Measurements from ENCODE around the gene FAM111A.

Gene FAM111A

DNA sequence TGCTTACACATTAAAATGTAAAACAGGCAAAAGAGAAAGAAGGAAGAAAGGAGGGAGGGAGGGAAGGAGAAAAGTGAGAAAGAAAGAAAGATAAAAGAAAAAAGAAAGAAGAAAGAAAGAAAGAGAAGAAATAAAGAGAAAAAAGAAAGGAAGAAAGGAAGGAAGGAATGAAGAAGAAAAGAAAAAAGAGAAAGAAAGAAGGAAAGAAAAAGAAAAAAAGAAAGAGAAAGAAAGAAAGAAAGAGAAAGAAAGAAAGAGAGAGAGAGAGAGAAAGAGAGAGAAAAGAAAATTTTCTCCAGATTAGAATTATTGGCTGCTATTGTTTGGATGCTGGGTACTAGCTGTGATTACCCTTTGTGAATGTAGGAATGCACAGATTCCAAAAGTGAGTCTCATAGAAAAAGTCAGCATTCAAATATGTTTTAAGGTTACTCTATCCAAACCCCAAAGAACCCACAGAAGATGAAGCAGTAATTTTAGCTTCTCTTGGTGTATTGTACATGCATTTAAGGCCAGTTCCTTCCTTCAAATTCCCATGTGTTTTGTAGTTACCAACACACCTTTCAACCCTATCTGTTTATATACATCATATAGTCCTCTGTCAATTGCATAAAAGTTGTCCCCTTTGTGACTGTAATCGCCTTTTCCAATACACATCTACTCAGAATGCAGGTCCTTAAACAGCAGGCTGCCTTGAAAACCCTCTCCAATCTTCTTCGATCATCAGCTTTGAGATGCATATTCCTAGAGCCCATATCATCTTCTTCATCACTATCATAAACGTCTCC is 789 bp upstream of the FAM111A start:
- H3K36me3 ChIP-seq (ENCODE audit: control insufficient read depth in 5 of 5, insufficient read depth in 5 of 5, low read length in 5 of 5) = peaks cover 0 to 4% (median 0%) of the 10 kb centered on the region in 5 donors
- peak overlapping the region; percentile 92 for H3K27ac ChIP-seq (ENCODE audit: low read depth, low read length)
- H3K9ac ChIP-seq (ENCODE audit: low read length in 5 of 5) = peak overlapping the region; percentile 32 to 97 (median 75)
- H3K4me3 ChIP-seq (ENCODE audit: low read depth in 1 of 5, low read length in 5 of 5) = peak overlapping the region; percentile 77 to 94 (median 91)
- H3K4me1 ChIP-seq (ENCODE audit: control insufficient read depth in 5 of 5, insufficient read depth in 5 of 5, low read length in 5 of 5) = peaks cover 0 to 43% (median 40%) of the 10 kb centered on the region in 5 donors
- H3K27me3 ChIP-seq (ENCODE audit: control insufficient read depth in 5 of 5, insufficient read depth in 4 of 5, low read length in 5 of 5) = no peaks in the 10 kb centered on the region
- H3K9me3 ChIP-seq (ENCODE audit: control insufficient read depth in 5 of 5, low read length in 5 of 5) = no peaks in the 10 kb centered on the region

DNA sequence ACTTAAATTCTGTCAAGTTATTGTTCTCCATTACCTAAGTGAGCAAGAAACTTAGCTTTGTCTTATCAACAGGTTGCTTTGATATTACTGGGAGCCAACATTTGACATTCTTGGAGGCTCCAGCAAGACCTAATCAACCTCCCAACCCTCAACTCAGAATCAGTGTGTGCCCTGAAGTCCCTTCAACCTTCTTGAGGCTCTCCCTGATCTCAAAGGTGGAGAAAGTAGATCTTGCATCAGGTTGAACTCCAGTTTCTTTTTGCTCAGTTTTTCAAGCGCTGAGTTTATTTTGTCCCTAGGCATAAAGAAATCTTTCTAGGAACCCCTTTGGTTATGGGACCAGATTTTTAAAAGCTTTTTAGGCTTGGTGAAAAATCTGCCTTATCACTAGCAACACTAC is 1.4 kb downstream of the FAM111A start:
- H3K4me3 ChIP-seq (ENCODE audit: low read depth in 1 of 5, low read length in 5 of 5) = peak overlapping the region; percentile 48 to 86 (median 70)

DNA sequence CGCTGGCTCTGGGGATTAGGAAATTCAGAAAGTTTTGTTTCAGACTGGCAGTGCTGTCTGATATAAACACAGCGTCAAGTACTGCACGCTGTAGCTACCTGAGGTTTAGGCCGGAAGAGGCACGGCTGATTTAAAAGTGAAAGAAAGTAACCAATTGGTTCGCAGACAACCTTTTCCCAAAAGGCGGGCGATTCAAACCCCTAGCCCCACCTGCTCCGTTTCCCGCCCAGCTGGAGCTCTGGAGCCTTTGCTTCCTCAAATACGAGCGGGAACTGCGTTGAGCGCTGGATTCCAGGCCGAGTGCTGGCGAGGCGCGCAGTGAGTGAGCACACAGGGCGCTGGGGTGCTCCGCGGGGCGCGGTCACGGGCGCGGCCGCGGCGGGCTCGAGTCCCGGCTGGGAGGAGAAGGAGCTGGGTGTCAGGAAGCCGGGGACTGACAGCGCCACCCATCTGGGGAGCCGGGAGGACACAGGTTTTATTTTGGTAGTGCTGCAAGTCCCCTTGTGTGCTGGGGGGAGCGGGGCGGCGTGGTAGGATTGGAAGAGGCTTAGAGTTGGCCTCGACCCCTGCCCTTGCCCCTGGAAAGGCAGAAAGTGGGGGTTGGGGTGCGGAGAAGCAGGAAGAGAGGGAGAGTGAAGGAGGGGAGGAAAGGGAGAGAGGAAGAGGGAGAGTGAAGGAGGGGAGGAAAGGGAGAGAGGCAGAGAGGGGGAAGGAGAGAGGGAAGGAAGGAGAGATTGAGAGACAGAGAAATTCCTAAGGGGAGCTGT is 2.1 kb downstream of the FAM111A start:
- no peaks in the 10 kb centered on the region for H3K9me3 ChIP-seq (ENCODE audit: control insufficient read depth in 5 of 5, low read length in 5 of 5)
- peaks cover 0 to 6% (median 0%) of the 10 kb centered on the region in 5 donors for H3K36me3 ChIP-seq (ENCODE audit: control insufficient read depth in 5 of 5, insufficient read depth in 5 of 5, low read length in 5 of 5)
- H3K27ac ChIP-seq (ENCODE audit: low read depth, low read length) = peak overlapping the region; percentile 92
- no peaks in the 10 kb centered on the region for H3K27me3 ChIP-seq (ENCODE audit: control insufficient read depth in 5 of 5, insufficient read depth in 4 of 5, low read length in 5 of 5)
- H3K9ac ChIP-seq (ENCODE audit: low read length in 5 of 5) = peak overlapping the region; percentile 42 to 61 (median 51)
- peaks cover 0 to 43% (median 40%) of the 10 kb centered on the region in 5 donors for H3K4me1 ChIP-seq (ENCODE audit: control insufficient read depth in 5 of 5, insufficient read depth in 5 of 5, low read length in 5 of 5)
- peak overlapping the region; percentile 48 to 86 (median 70) for H3K4me3 ChIP-seq (ENCODE audit: low read depth in 1 of 5, low read length in 5 of 5)

More for the DNA sequence above, 1.4 kb downstream of the FAM111A start:
- Histone ChIP-seq H3K9ac (ENCODE audit: low read length in 5 of 5) (peak overlapping the region in 4 of 5 donors; percentile 42 to 61 (median 54)), H3K9me3 (ENCODE audit: control insufficient read depth in 5 of 5, low read length in 5 of 5) (no peaks in the 10 kb centered on the region), H3K4me1 (ENCODE audit: control insufficient read depth in 5 of 5, insufficient read depth in 5 of 5, low read length in 5 of 5) (peaks cover 0 to 43% (median 40%) of the 10 kb centered on the region in 5 donors), H3K36me3 (ENCODE audit: control insufficient read depth in 5 of 5, insufficient read depth in 5 of 5, low read length in 5 of 5) (peaks cover 0 to 4% (median 0%) of the 10 kb centered on the region in 5 donors), H3K27ac (ENCODE audit: low read depth, low read length) (peak overlapping the region; percentile 92), H3K27me3 (ENCODE audit: control insufficient read depth in 5 of 5, insufficient read depth in 4 of 5, low read length in 5 of 5) (no peaks in the 10 kb centered on the region)

DNA sequence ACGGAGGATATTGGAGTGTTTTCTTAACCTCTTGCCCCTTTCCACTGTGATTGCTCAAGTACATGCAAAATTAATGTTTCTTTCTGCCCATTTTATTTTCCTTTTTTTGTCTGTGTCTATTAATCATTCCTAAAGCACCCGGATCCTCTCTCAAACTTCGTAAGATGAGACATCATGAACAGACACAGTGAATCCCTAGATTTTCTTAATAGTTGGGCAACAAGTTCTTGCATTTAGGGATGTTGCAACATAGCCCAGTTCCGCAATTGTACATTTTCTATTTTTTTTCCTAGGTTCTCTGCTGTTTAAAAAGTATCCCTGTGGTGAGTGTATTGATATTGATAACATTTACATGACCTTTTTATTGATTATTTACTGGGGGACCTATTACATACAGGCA is 2.9 kb downstream of the FAM111A start:
- Histone ChIP-seq H3K4me1 (ENCODE audit: control insufficient read depth in 5 of 5, insufficient read depth in 5 of 5, low read length in 5 of 5) (peaks cover 0 to 43% (median 40%) of the 10 kb centered on the region in 5 donors), H3K9me3 (ENCODE audit: control insufficient read depth in 5 of 5, low read length in 5 of 5) (no peaks in the 10 kb centered on the region), H3K36me3 (ENCODE audit: control insufficient read depth in 5 of 5, insufficient read depth in 5 of 5, low read length in 5 of 5) (peaks cover 0 to 6% (median 5%) of the 10 kb centered on the region in 5 donors), H3K9ac (ENCODE audit: low read length in 5 of 5) (peak overlapping the region in 4 of 5 donors; percentile 8 to 61 (median 51)), H3K27me3 (ENCODE audit: control insufficient read depth in 5 of 5, insufficient read depth in 4 of 5, low read length in 5 of 5) (no peaks in the 10 kb centered on the region), H3K27ac (ENCODE audit: low read depth, low read length) (peak overlapping the region; percentile 92), H3K4me3 (ENCODE audit: low read depth in 1 of 5, low read length in 5 of 5) (peak overlapping the region in 4 of 5 donors; percentile 48 to 75 (median 66))

DNA sequence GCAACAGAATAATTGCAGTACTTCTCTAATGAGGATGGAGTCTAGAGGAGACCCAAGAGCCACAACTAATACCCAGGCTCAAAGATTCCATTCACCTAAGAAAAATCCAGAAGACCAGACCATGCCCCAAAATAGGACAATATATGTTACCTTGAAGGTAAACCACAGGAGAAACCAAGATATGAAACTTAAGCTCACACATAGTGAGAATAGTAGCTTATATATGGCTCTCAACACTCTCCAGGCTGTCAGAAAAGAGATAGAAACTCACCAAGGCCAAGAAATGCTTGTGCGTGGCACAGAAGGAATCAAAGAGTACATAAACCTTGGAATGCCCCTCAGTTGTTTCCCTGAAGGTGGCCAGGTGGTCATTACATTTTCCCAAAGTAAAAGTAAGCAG is 9.1 kb downstream of the FAM111A start:
- Histone ChIP-seq H3K36me3 (ENCODE audit: control insufficient read depth in 5 of 5, insufficient read depth in 5 of 5, low read length in 5 of 5) (peaks cover 4 to 13% (median 6%) of the 10 kb centered on the region in 5 donors), H3K27me3 (ENCODE audit: control insufficient read depth in 5 of 5, insufficient read depth in 4 of 5, low read length in 5 of 5) (no peaks in the 10 kb centered on the region), H3K27ac (ENCODE audit: low read depth, low read length) (no peak overlapping the region), H3K9ac (ENCODE audit: low read length in 5 of 5) (no peak overlapping the region), H3K9me3 (ENCODE audit: control insufficient read depth in 5 of 5, low read length in 5 of 5) (no peaks in the 10 kb centered on the region), H3K4me1 (ENCODE audit: control insufficient read depth in 5 of 5, insufficient read depth in 5 of 5, low read length in 5 of 5) (no peaks in the 10 kb centered on the region), H3K4me3 (ENCODE audit: low read depth in 1 of 5, low read length in 5 of 5) (no peak overlapping the region)

DNA sequence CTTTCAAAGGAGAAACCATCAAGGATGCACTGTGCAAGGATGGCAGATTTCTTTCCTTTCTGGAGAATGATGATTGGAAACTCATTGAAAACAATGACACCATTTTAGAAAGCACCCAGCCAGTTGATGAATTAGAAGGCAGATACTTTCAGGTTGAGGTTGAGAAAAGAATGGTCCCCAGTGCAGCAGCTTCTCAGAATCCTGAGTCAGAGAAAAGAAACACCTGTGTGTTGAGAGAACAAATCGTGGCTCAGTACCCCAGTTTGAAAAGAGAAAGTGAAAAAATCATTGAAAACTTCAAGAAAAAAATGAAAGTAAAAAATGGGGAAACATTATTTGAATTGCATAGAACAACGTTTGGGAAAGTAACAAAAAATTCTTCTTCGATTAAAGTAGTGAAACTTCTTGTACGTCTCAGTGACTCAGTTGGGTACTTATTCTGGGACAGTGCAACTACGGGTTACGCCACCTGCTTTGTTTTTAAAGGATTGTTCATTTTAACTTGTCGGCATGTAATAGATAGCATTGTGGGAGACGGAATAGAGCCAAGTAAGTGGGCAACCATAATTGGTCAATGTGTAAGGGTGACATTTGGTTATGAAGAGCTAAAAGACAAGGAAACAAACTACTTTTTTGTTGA is 9.8 kb downstream of the FAM111A start:
- Histone ChIP-seq H3K36me3 (ENCODE audit: control insufficient read depth in 5 of 5, insufficient read depth in 5 of 5, low read length in 5 of 5) (peaks cover 4 to 13% (median 6%) of the 10 kb centered on the region in 5 donors), H3K9me3 (ENCODE audit: control insufficient read depth in 5 of 5, low read length in 5 of 5) (no peaks in the 10 kb centered on the region), H3K27me3 (ENCODE audit: control insufficient read depth in 5 of 5, insufficient read depth in 4 of 5, low read length in 5 of 5) (no peaks in the 10 kb centered on the region), H3K4me1 (ENCODE audit: control insufficient read depth in 5 of 5, insufficient read depth in 5 of 5, low read length in 5 of 5) (no peaks in the 10 kb centered on the region), H3K4me3 (ENCODE audit: low read depth in 1 of 5, low read length in 5 of 5) (no peak overlapping the region), H3K9ac (ENCODE audit: low read length in 5 of 5) (no peak overlapping the region), H3K27ac (ENCODE audit: low read depth, low read length) (no peak overlapping the region)

DNA sequence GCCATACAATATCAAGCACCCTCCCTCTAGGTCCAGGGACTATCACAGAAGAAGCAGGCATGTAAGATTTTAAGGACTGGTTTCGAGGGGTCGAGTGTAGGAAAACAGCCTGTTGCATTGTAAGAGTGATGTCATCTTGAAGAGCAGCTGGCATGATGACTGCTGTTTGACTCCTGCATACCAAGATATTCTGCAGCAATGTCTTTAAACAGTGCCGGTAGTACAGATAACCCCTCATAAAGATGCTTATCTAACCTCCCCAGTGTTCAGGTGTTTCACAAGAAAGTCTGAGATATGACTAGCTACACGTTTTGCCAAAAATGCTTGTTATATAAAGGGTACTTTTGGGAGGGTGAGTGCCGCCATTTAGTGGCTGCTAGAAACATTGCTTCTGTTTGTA is 12.0 kb downstream of the FAM111A start:
- Histone ChIP-seq H3K9ac (ENCODE audit: low read length in 5 of 5) (no peak overlapping the region), H3K4me3 (ENCODE audit: low read depth in 1 of 5, low read length in 5 of 5) (no peak overlapping the region), H3K36me3 (ENCODE audit: control insufficient read depth in 5 of 5, insufficient read depth in 5 of 5, low read length in 5 of 5) (peaks cover 0 to 13% (median 4%) of the 10 kb centered on the region in 5 donors)

DNA sequence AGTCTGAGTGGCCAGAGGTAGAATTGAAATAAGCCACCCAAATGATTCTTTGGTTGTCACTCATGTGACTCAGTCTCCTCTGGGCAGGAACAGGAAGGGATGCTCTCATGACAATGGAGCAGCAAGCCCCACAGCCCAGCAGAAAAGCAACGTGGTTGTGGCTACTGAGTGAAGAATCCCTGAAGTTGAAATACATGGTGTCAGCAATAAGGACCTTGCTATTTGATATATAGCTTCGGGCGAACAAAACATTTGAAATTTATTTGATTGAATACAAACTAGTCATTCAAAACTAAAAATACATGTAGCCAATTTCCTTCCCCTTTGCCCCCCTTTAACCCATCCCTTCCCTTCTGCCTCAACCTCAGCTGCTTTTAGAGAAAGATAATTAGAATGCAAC is 14.8 kb downstream of the FAM111A start:
- Histone ChIP-seq H3K9ac (ENCODE audit: low read length in 5 of 5) (no peak overlapping the region), H3K9me3 (ENCODE audit: control insufficient read depth in 5 of 5, low read length in 5 of 5) (no peaks in the 10 kb centered on the region), H3K36me3 (ENCODE audit: control insufficient read depth in 5 of 5, insufficient read depth in 5 of 5, low read length in 5 of 5) (peaks cover 0 to 4% (median 0%) of the 10 kb centered on the region in 5 donors), H3K27ac (ENCODE audit: low read depth, low read length) (no peak overlapping the region), H3K4me3 (ENCODE audit: low read depth in 1 of 5, low read length in 5 of 5) (no peak overlapping the region), H3K4me1 (ENCODE audit: control insufficient read depth in 5 of 5, insufficient read depth in 5 of 5, low read length in 5 of 5) (peaks cover 0 to 5% (median 3%) of the 10 kb centered on the region in 5 donors), H3K27me3 (ENCODE audit: control insufficient read depth in 5 of 5, insufficient read depth in 4 of 5, low read length in 5 of 5) (no peaks in the 10 kb centered on the region)

More for the DNA sequence above, 12.0 kb downstream of the FAM111A start:
- peaks cover 0 to 5% (median 3%) of the 10 kb centered on the region in 5 donors for H3K4me1 ChIP-seq (ENCODE audit: control insufficient read depth in 5 of 5, insufficient read depth in 5 of 5, low read length in 5 of 5)
- H3K27ac ChIP-seq (ENCODE audit: low read depth, low read length) = no peak overlapping the region
- H3K27me3 ChIP-seq (ENCODE audit: control insufficient read depth in 5 of 5, insufficient read depth in 4 of 5, low read length in 5 of 5) = no peaks in the 10 kb centered on the region
- no peaks in the 10 kb centered on the region for H3K9me3 ChIP-seq (ENCODE audit: control insufficient read depth in 5 of 5, low read length in 5 of 5)

DNA sequence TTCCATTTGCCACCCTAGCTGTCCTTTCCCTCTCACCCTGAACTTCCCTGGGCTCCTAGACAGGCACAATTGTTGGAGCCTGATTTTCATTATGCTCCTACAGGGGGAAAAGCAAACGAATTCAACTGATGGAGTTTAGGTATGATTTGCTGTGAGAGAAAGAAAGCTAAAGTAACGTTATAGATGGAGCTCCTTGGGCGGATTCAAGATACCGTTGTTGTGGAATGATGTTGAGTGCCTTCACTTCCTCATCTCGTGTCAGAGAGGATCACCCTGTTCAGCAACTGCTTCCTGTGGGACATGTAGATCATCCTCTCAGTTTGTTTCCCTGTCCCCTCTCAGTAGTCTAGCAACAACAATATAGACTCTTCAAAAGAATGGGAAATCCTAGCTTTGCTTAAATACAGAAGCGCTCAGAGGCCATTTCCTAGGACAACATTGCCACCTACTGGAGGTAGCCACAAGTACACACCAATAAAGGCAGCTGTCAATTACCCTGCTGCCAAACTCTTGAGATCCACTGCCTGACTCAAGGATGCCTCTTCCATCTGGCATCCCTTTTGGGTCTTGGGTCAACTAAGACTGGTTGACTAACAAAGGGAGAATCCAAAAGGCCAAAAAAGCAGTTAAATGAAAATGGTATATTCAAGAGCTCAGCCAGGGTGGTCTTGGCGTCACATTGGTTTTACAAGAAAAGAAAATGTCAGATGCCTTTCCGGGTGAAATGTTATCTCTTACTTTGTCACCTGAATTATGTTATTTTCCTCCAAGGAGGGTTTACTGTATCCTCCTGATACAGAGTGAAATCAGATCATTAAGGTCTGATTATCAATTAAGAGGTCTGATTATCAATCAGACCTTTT is 15.8 kb downstream of the FAM111A start:
- peak overlapping the region in 1 of 5 donors; percentile 11 for H3K4me3 ChIP-seq (ENCODE audit: low read depth in 1 of 5, low read length in 5 of 5)
- H3K9ac ChIP-seq (ENCODE audit: low read length in 5 of 5) = no peak overlapping the region
- no peaks in the 10 kb centered on the region for H3K27me3 ChIP-seq (ENCODE audit: control insufficient read depth in 5 of 5, insufficient read depth in 4 of 5, low read length in 5 of 5)
- H3K27ac ChIP-seq (ENCODE audit: low read depth, low read length) = no peak overlapping the region
- H3K36me3 ChIP-seq (ENCODE audit: control insufficient read depth in 5 of 5, insufficient read depth in 5 of 5, low read length in 5 of 5) = no peaks in the 10 kb centered on the region
- no peaks in the 10 kb centered on the region for H3K9me3 ChIP-seq (ENCODE audit: control insufficient read depth in 5 of 5, low read length in 5 of 5)
- peaks cover 0 to 5% (median 3%) of the 10 kb centered on the region in 5 donors for H3K4me1 ChIP-seq (ENCODE audit: control insufficient read depth in 5 of 5, insufficient read depth in 5 of 5, low read length in 5 of 5)

Data from subcutaneous abdominal adipose tissue (tissue), 5 donors.